KMS-11 (cell line): ENCODE results near the gene MMP15.

ENCODE experiments used
- H2AFZ ChIP-seq: fragments of 200-600 bp; sonication (generic); 2 replicates; pipeline ENCODE4 v1.6.1; 2016; ENCODE audit warnings: antibody characterized with exemption, mixed run types, low read depth
- H3K27ac ChIP-seq: fragments of 200-600 bp; sonication (generic); 2 replicates; pipeline ENCODE4 v1.6.1; 2016; ENCODE audit warnings: mild to moderate bottlenecking, mixed run types
- H3K27me3 ChIP-seq: fragments of 200-600 bp; sonication (generic); 2 replicates; pipeline ENCODE4 v1.6.1; 2017; ENCODE audit warnings: mild to moderate bottlenecking, low read depth, mixed run types, moderate library complexity; ENCODE audit not compliant: insufficient read depth
- H3K36me3 ChIP-seq: fragments of 200-600 bp; sonication (generic); 2 replicates; pipeline ENCODE4 v1.6.1; 2017; ENCODE audit warnings: mild to moderate bottlenecking, mixed run types; ENCODE audit not compliant: insufficient read depth
- H3K4me1 ChIP-seq: fragments of 200-600 bp; sonication (generic); 2 replicates; pipeline ENCODE4 v1.6.1; 2016; ENCODE audit warnings: mild to moderate bottlenecking, low read depth, mixed run types; ENCODE audit not compliant: poor library complexity, severe bottlenecking
- H3K4me2 ChIP-seq: fragments of 200-600 bp; sonication (generic); 2 replicates; pipeline ENCODE4 v1.7.0; 2016; ENCODE audit warnings: mild to moderate bottlenecking, mixed run types
- H3K4me3 ChIP-seq: fragments of 200-600 bp; sonication (generic); IDR thresholded peaks from 2 replicates; pipeline ENCODE4 v1.6.1; 2017; ENCODE audit warnings: low read depth, low read length, mixed read lengths; ENCODE audit not compliant: insufficient read depth
- H3K79me2 ChIP-seq: fragments of 200-600 bp; sonication (generic); 2 replicates; pipeline ENCODE4 v1.6.1; 2016; ENCODE audit warnings: low read depth, mixed run types; ENCODE audit not compliant: insufficient read depth
- H3K9ac ChIP-seq: fragments of 200-600 bp; sonication (generic); 2 replicates; pipeline ENCODE4 v1.6.1; 2016; ENCODE audit warnings: mild to moderate bottlenecking, mixed run types
- H4K20me1 ChIP-seq: fragments of 200-600 bp; sonication (generic); 2 replicates; pipeline ENCODE4 v1.6.1; 2016; ENCODE audit warnings: mild to moderate bottlenecking, mixed run types; ENCODE audit not compliant: insufficient read depth
- TF ChIP-seq, protein P1 (sequence below): fragments of 200-600 bp; sonication (generic); conservative IDR thresholded peaks from 2 replicates; pipeline ENCODE4 v1.6.1; 2017; ENCODE audit warnings: low read depth, mild to moderate bottlenecking, antibody characterized with exemption, low read length, moderate library complexity, mixed read lengths

MMP15 gene

DNA sequence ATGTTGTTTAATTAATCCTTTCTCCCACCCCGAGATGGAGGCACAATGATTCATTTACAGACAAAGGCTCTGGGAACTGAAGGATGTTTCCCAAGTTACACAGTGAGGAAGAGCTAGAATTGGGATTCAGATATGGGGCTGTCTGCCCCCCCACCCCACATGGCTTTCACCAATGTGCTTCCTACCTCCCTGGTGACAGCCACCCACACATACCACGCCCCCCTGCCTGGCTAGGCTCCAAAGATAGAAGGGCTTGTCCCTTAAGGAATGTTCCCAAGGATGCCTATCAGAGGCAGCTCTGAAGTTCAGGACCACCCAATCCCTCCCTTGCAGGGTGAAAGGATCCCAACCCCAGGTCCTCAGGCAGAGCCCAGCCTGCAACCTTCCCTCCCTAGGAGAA is 70.7 kb downstream of the MMP15 start:
- TF ChIP-seq, protein P1, sequence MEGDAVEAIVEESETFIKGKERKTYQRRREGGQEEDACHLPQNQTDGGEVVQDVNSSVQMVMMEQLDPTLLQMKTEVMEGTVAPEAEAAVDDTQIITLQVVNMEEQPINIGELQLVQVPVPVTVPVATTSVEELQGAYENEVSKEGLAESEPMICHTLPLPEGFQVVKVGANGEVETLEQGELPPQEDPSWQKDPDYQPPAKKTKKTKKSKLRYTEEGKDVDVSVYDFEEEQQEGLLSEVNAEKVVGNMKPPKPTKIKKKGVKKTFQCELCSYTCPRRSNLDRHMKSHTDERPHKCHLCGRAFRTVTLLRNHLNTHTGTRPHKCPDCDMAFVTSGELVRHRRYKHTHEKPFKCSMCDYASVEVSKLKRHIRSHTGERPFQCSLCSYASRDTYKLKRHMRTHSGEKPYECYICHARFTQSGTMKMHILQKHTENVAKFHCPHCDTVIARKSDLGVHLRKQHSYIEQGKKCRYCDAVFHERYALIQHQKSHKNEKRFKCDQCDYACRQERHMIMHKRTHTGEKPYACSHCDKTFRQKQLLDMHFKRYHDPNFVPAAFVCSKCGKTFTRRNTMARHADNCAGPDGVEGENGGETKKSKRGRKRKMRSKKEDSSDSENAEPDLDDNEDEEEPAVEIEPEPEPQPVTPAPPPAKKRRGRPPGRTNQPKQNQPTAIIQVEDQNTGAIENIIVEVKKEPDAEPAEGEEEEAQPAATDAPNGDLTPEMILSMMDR = no peak
- no peak overlapping the region for H2AFZ ChIP-seq
- no peak overlapping the region for H3K27ac ChIP-seq
- no peaks in the 10 kb centered on the region for H3K36me3 ChIP-seq
- no peak overlapping the region for H3K9ac ChIP-seq
- H3K27me3 ChIP-seq = no peaks in the 10 kb centered on the region
- H4K20me1 ChIP-seq = no peaks in the 10 kb centered on the region
- no peaks in the 10 kb centered on the region for H3K79me2 ChIP-seq
- H3K4me1 ChIP-seq = no peaks in the 10 kb centered on the region
- H3K4me3 ChIP-seq = no peak overlapping the region
- no peak overlapping the region for H3K4me2 ChIP-seq
